ENCODE measurements around the gene CDH18. TPM values are rescaled to one million over a fixed set of nuclear protein-coding genes. Genes with fewer than 3 reads are reported as not detected.

Gene CDH18
- total and polyA plus RNA-seq, 2 donors (not counting 1 experiment from before 2014, with no cell fraction given) = 0.16 to 0.33 TPM

- Histone ChIP-seq H3K4me2 (ENCODE audit: extremely low read depth, insufficient read depth, low read length) (no peak overlapping the region), H3K9ac (ENCODE audit: insufficient read depth, low read length) (no peak overlapping the region), H3K27me3 (ENCODE audit: control insufficient read depth, insufficient read depth, low read length) (no peaks in the 10 kb centered on the region), H3K27ac (ENCODE audit: insufficient read depth, low read length) (no peak overlapping the region), H3K4me1 (ENCODE audit: control insufficient read depth, extremely low read depth, insufficient read depth, low read length) (peaks cover 7% of the 10 kb centered on the region), H3K79me2 (ENCODE audit: control insufficient read depth, insufficient read depth, low read length) (no peaks in the 10 kb centered on the region), H3K9me3 (ENCODE audit: control insufficient read depth, insufficient read depth, low read depth, low read length) (no peaks in the 10 kb centered on the region), H4K20me1 (ENCODE audit: control insufficient read depth, extremely low read depth, insufficient read depth, low read length) (no peaks in the 10 kb centered on the region), H2AFZ (ENCODE audit: low read length) (no peak overlapping the region), H3K36me3 (ENCODE audit: control insufficient read depth, insufficient read depth, low read length) (no peaks in the 10 kb centered on the region), H3K4me3 (replicated peaks in 1 of 4; ENCODE audit: control extremely low read depth in 1 of 4, insufficient read depth in 1 of 4, low read depth in 3 of 4, low read length in 4 of 4) (no peak overlapping the region)
- TF ChIP-seq CTCF (conservative IDR thresholded peaks at IDR 0.05 in 1 of 2, IDR thresholded peaks at IDR 0.05 in 1 of 2; ENCODE audit: low read depth in 1 of 2, low read length in 2 of 2) (no peak), EZH2 (IDR thresholded peaks at IDR 0.05; ENCODE audit: low read length, missing control alignments) (no peak)
- no peak for DNase-seq (ENCODE audit: low read depth in 2 of 2)
Measured at GRCh38 chr5:19930451-19930850, 57.5 kb downstream of the CDH18 start.

- Histone ChIP-seq H3K27me3 (ENCODE audit: control insufficient read depth, insufficient read depth, low read length) (no peaks in the 10 kb centered on the region), H3K9me3 (ENCODE audit: control insufficient read depth, insufficient read depth, low read depth, low read length) (no peaks in the 10 kb centered on the region), H3K4me2 (ENCODE audit: extremely low read depth, insufficient read depth, low read length) (peak overlapping the region; percentile 51), H3K4me1 (ENCODE audit: control insufficient read depth, extremely low read depth, insufficient read depth, low read length) (peaks cover 7% of the 10 kb centered on the region), H3K9ac (ENCODE audit: insufficient read depth, low read length) (no peak overlapping the region), H3K79me2 (ENCODE audit: control insufficient read depth, insufficient read depth, low read length) (no peaks in the 10 kb centered on the region), H3K4me3 (replicated peaks in 1 of 4; ENCODE audit: control extremely low read depth in 1 of 4, insufficient read depth in 1 of 4, low read depth in 3 of 4, low read length in 4 of 4) (no peak overlapping the region), H3K36me3 (ENCODE audit: control insufficient read depth, insufficient read depth, low read length) (no peaks in the 10 kb centered on the region), H3K27ac (ENCODE audit: insufficient read depth, low read length) (peak overlapping the region; percentile 54), H4K20me1 (ENCODE audit: control insufficient read depth, extremely low read depth, insufficient read depth, low read length) (no peaks in the 10 kb centered on the region), H2AFZ (ENCODE audit: low read length) (no peak overlapping the region)
- DNase-seq (ENCODE audit: low read depth in 2 of 2) = peak; percentile 87 to 92
- TF ChIP-seq CTCF (conservative IDR thresholded peaks at IDR 0.05 in 1 of 2, IDR thresholded peaks at IDR 0.05 in 1 of 2; ENCODE audit: low read depth in 1 of 2, low read length in 2 of 2) (no peak), EZH2 (IDR thresholded peaks at IDR 0.05; ENCODE audit: low read length, missing control alignments) (no peak)
Measured at GRCh38 chr5:19928562-19929421, 59.2 kb downstream of the CDH18 start.

GRCh38 chr5:19927919-19928318 lies 60.1 kb downstream of the CDH18 start:
- TF ChIP-seq EZH2 (IDR thresholded peaks at IDR 0.05; ENCODE audit: low read length, missing control alignments) = no peak
- no peak for TF ChIP-seq CTCF (conservative IDR thresholded peaks at IDR 0.05 in 1 of 2, IDR thresholded peaks at IDR 0.05 in 1 of 2; ENCODE audit: low read depth in 1 of 2, low read length in 2 of 2)
- H3K4me2 ChIP-seq (ENCODE audit: extremely low read depth, insufficient read depth, low read length) = no peak overlapping the region
- H3K9ac ChIP-seq (ENCODE audit: insufficient read depth, low read length) = no peak overlapping the region
- no peak overlapping the region for H2AFZ ChIP-seq (ENCODE audit: low read length)
- no peaks in the 10 kb centered on the region for H3K27me3 ChIP-seq (ENCODE audit: control insufficient read depth, insufficient read depth, low read length)
- H3K36me3 ChIP-seq (ENCODE audit: control insufficient read depth, insufficient read depth, low read length) = no peaks in the 10 kb centered on the region
- H4K20me1 ChIP-seq (ENCODE audit: control insufficient read depth, extremely low read depth, insufficient read depth, low read length) = no peaks in the 10 kb centered on the region
- H3K4me1 ChIP-seq (ENCODE audit: control insufficient read depth, extremely low read depth, insufficient read depth, low read length) = peaks cover 7% of the 10 kb centered on the region
- DNase-seq (ENCODE audit: low read depth in 2 of 2) = peak in 1 of 2 donors; percentile 12
- H3K9me3 ChIP-seq (ENCODE audit: control insufficient read depth, insufficient read depth, low read depth, low read length) = no peaks in the 10 kb centered on the region
- H3K27ac ChIP-seq (ENCODE audit: insufficient read depth, low read length) = no peak overlapping the region
- H3K79me2 ChIP-seq (ENCODE audit: control insufficient read depth, insufficient read depth, low read length) = no peaks in the 10 kb centered on the region
- no peak overlapping the region for H3K4me3 ChIP-seq (replicated peaks in 1 of 4; ENCODE audit: control extremely low read depth in 1 of 4, insufficient read depth in 1 of 4, low read depth in 3 of 4, low read length in 4 of 4)

Measured in fibroblast of lung (primary cell).